NT2/D1 (cell line): ENCODE measurements around the gene IFNLR1.

ENCODE experiments used
- DNase-seq: peaks from one replicate; pipeline ENCODE4 v3.0.0-alpha.2; 2011; ENCODE audit warnings: low read depth, low spot score
- H3K27me3 ChIP-seq: 2 replicates; pipeline ENCODE4 v1.6.0; 2011; ENCODE audit warnings: mild to moderate bottlenecking; ENCODE audit not compliant: insufficient read length, insufficient read depth
- H3K36me3 ChIP-seq: 2 replicates; pipeline ENCODE4 v1.6.1; 2011; ENCODE audit warnings: mild to moderate bottlenecking, low read length, mixed read lengths; ENCODE audit not compliant: insufficient read depth, insufficient read length
- H3K4me1 ChIP-seq: 2 replicates; pipeline ENCODE4 v1.5.1; 2011; ENCODE audit not compliant: insufficient read depth, insufficient read length
- H3K4me3 ChIP-seq: 2 replicates; pipeline ENCODE4 v1.5.1; 2011; ENCODE audit warnings: low read depth; ENCODE audit not compliant: insufficient read length
- H3K9ac ChIP-seq: 2 replicates; pipeline ENCODE4 v1.6.0; 2011; ENCODE audit warnings: low read depth; ENCODE audit not compliant: insufficient read length
- H3K9me3 ChIP-seq: 2 replicates; pipeline ENCODE4 v1.5.1; 2011; ENCODE audit warnings: mild to moderate bottlenecking, low read length; ENCODE audit not compliant: insufficient read depth
- SUZ12 ChIP-seq: IDR thresholded peaks from 2 replicates; pipeline ENCODE4 v1.6.1; 2011; ENCODE audit not compliant: insufficient read length, insufficient read depth; ENCODE audit errors: extremely low read depth
- YY1 ChIP-seq: IDR thresholded peaks from 2 replicates; pipeline ENCODE4 v1.6.1; 2011; ENCODE audit not compliant: insufficient read length, insufficient read depth
- ZNF274 ChIP-seq: IDR thresholded peaks from 2 replicates; pipeline ENCODE4 v1.6.1; 2011; ENCODE audit warnings: mild to moderate bottlenecking, low read depth, low read length

Gene IFNLR1

DNA sequence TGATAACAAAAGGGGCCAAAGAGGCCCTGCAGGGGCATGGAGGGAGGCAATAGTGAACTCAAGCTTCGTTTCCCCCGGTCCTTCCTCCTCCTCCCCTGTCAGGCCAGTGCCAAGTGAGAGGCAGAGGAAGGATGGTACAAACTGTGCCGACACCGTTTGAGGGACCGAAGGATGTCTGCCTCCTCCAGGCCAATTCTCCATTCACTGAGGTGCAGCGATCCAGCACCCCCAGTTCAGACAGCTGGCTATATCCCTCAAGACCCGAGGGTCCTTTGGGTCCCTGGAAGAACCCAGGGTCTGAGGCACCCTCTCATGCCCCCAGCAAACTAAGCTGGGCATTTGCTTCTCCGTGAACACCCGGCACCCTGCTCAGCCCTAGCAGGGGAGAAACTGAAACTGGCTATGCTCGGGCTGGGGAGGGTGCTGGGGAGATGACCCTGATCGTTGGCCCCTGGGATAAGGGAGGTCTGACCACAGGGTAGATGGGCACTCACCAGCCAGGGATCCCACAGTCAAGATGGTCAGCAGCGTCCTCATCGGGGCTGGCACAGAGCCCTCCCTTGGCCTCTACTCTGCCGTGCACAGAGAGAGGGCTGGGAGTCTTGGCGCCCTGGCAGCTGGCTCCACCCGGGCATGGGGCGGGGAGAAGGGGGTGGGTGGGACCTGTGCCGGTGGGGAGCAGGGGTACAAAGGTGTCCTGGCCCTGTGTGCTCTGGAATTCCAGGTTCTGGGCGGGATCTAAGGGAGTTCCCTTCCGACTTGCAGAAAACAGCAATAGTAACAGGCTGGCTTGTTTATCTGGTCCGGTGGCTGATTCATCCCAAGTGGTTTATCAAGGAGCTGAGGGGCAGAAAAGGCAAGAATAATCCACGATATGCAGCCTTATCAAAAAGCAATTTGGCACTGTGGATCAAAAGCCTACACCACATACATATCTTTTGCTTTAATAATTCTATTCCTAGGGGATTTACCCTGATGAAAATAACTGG lies 44.2 kb downstream of the IFNLR1 start, which contains the start of gene IL22RA1:
Gene IL22RA1, minus strand, starts transcription at position 595 of the 989 bp plus-strand sequence. Its CDS starts 58 bp downstream, at position 537.
- H3K9ac ChIP-seq = no peak within 1 kb of the TSS
- DNase-seq = no peak

DNA sequence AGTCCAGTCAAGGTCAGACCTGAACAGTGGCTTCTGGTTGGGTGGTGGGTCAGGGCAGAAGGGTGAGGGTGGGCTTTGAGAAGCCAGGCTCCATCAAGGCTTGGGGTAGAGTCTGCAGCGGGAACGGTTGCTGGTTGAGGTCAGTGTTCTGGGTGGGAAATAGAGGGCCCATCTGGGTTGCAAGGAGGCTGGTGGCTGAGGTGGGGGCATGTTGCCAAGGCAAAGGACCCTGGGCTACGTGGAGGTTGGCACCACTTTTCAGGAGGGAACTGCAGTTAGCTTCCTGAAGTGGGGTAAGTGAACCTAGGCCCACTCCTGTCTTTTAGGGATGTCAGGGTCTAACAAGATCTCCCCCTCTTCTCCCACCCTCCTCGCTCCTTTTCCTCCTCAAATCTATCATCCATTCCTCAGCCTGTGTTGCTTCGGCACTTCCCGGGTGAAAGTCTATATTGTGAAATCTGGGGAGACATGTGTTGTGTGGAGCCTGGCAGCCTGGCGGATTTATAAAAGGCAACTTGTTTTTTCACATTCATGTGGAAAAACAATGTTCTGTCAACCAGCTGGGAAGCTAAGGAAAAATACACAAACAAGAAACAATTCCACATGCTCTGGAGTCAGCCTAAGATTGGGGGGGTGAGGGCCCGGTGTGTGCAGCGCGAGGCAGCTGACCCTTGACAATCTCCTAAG lies 45.6 kb downstream of the IFNLR1 start:
- Histone ChIP-seq H3K4me3 (no peak overlapping the region), H3K9ac (no peak overlapping the region), H3K27me3 (no peaks in the 10 kb centered on the region), H3K36me3 (no peaks in the 10 kb centered on the region), H3K9me3 (no peaks in the 10 kb centered on the region; the same call in 1 of the 2 replicates), H3K4me1 (peaks cover 2% of the 10 kb centered on the region)
- TF ChIP-seq SUZ12 (no peak), ZNF274 (no peak), YY1 (no peak)
- no peak for DNase-seq

More for the DNA sequence above, 44.2 kb downstream of the IFNLR1 start, which contains the start of gene IL22RA1:
- peaks cover 2% of the 10 kb centered on the region for H3K4me1 ChIP-seq
- no peak within 1 kb of the TSS for H3K4me3 ChIP-seq
- H3K36me3 ChIP-seq = no peaks in the 10 kb centered on the region
- no peaks in the 10 kb centered on the region for H3K27me3 ChIP-seq
- no peaks in the 10 kb centered on the region; the same call in 1 of the 2 replicates for H3K9me3 ChIP-seq
- TF ChIP-seq YY1 = no peak
- no peak for TF ChIP-seq SUZ12
- TF ChIP-seq ZNF274 = no peak

DNA sequence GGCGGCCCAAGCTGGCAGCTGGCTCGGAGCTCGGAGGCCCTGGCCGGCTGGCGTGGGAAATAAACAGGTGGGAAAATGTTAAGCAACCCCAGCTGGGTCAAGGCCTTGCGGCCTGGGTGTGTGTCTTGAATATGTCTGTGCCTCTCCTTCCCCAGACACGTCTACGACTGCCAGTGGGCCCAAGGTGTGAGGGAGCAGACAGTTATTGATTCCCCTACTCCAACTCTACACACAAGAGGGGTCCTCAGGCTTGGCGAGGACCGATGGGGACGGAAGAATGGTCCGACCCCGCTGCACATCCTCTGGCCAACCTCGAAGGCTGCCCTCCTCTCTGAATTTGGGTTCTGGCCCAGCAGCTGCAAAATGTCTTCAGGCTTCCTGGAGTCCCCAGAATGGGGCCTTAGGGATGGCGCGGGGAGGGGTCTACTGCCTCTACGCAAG lies 46.3 kb downstream of the IFNLR1 start:
- Histone ChIP-seq H3K27me3 (no peaks in the 10 kb centered on the region), H3K36me3 (no peaks in the 10 kb centered on the region), H3K4me3 (no peak overlapping the region), H3K9me3 (no peaks in the 10 kb centered on the region; the same call in 1 of the 2 replicates), H3K4me1 (peaks cover 2% of the 10 kb centered on the region), H3K9ac (no peak overlapping the region)
- TF ChIP-seq ZNF274 (no peak), YY1 (no peak), SUZ12 (no peak)
- DNase-seq = no peak

DNA sequence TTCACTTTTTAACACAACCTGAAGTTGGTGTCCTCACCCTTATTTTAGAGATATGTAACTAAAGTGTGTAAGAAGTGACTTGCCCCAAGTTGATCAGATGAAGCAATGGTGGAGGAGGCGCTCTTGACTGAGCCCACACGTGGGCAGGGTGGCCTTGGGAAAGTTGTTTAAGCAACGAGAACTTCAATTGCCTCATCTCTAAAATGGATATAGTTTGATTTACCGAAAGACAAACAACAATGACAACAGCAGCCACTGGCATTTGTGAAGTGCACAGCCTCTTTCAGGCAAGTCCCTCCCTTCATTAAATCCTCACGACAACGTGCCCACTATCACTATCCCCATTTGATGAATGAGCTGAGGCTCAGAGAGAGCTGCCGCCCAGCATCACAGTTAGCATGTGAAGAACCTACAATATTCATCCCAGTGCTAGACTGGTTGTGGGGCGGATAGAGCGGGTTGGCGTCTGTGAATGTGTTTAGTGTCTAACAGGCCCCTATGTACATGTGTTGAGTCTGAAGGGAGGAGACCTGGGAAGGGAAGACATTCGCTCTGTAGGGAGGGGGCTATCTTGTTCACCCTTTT lies 47.2 kb downstream of the IFNLR1 start:
- no peak overlapping the region for H3K4me3 ChIP-seq
- DNase-seq = no peak
- TF ChIP-seq YY1 (no peak), SUZ12 (no peak), ZNF274 (no peak)
- no peaks in the 10 kb centered on the region for H3K27me3 ChIP-seq
- H3K9me3 ChIP-seq = no peaks in the 10 kb centered on the region; the same call in 1 of the 2 replicates
- no peaks in the 10 kb centered on the region for H3K36me3 ChIP-seq
- peaks cover 2% of the 10 kb centered on the region for H3K4me1 ChIP-seq
- H3K9ac ChIP-seq = no peak overlapping the region

DNA sequence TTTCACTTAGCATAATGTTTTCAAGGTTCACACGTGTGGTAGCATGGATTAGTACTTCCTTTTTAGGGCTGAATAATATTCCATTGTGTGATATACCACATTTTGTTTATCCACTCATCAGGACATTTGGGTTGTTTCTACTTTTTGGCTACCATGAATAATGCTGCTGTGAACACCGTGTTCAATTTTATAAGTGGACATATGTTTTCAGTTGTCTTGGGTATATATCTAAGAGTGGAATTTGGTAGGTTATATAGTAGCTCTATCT lies 47.9 kb downstream of the IFNLR1 start:
- TF ChIP-seq ZNF274 (no peak), SUZ12 (no peak), YY1 (no peak)
- no peaks in the 10 kb centered on the region; the same call in 1 of the 2 replicates for H3K9me3 ChIP-seq
- peaks cover 2% of the 10 kb centered on the region for H3K4me1 ChIP-seq
- no peak overlapping the region for H3K4me3 ChIP-seq
- DNase-seq = no peak
- H3K36me3 ChIP-seq = no peaks in the 10 kb centered on the region
- no peaks in the 10 kb centered on the region for H3K27me3 ChIP-seq
- H3K9ac ChIP-seq = no peak overlapping the region

DNA sequence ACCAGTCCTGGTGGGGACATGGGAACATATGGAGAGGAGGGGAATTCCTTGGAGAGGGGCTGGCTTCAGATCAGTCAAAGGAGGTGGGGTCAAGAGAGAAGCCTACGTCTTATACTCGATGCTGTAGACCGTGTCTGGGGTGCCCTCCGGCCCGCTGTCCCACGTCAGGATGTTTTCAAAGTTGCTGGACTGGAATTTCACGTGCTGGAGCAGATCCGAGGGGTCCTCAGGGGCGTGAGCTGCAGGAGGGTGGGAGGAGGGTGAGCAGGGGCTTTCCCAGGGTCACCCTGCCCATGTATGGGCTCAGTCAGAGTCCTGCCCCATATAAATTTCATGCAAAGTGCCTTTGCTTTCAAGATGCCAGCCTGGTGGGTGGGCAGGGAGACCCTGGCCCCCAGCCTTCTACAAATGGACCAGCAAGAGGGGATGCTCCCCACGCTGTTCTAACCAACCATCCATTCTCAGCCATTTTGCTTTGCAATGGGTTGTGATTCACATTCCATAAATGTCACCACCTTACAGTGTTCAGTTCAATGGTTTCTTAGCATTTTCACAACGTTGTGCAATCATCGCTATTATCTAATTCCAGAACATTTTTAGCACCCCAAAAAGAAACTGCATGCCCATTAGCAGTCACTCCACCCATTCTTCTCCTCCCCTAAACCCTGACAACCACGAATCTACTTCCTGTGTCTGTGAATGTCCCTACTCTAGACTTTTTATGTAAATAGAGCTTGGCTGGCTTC lies 48.4 kb downstream of the IFNLR1 start:
- H3K9me3 ChIP-seq = no peaks in the 10 kb centered on the region; the same call in 1 of the 2 replicates
- H3K36me3 ChIP-seq = no peaks in the 10 kb centered on the region
- H3K27me3 ChIP-seq = no peaks in the 10 kb centered on the region

More for the DNA sequence above, 48.4 kb downstream of the IFNLR1 start:
- no peak overlapping the region for H3K9ac ChIP-seq
- H3K4me3 ChIP-seq = no peak overlapping the region
- TF ChIP-seq ZNF274 = no peak
- TF ChIP-seq YY1 = no peak
- TF ChIP-seq SUZ12 = no peak
- H3K4me1 ChIP-seq = peaks cover 2% of the 10 kb centered on the region
- no peak for DNase-seq
